Measurements from ENCODE around the gene FSTL4.

FSTL4 gene

DNA sequence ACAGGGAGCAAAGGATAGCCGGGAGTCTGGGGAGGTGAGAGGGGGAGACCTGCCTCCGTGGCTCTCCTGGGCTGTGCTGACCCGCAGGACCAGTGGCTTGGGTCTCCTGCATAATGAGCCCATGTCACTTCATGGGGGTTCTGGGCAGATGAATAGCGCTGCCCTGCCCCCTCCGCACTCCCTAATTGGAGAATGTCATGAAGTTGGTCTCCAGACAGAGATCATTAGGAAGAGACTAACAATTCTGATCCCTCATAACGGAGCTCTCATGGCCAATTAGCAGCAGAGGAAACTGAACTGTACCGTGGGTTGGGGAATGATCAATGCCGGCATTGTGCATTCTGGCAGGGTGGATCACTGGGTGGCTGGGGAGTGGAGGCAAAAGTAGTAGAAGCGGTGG lies 186.1 kb downstream of the FSTL4 start:
- no peak for DNase-seq (ENCODE audit: low read depth)

DNA sequence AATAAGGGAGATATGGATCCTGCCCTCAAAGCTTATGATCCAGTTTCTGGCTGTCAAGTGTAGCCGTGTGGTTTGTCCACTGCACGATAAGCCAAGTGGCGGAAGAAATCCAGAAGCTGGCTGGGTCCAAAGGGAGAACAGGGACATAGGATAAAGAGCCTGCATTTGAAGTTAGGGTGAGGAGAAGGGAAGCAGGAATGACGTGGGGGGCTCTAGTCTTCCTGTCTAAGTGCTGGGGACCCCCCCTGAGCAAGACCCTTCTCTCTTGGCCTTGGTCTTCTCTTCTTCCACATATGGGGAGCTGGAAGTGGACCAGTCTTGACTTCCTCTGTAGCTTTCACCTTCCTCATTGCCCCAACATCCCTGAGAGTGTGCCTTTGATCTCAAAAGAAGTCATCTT lies 186.6 kb downstream of the FSTL4 start:
- no peak for DNase-seq (ENCODE audit: low read depth)

DNA sequence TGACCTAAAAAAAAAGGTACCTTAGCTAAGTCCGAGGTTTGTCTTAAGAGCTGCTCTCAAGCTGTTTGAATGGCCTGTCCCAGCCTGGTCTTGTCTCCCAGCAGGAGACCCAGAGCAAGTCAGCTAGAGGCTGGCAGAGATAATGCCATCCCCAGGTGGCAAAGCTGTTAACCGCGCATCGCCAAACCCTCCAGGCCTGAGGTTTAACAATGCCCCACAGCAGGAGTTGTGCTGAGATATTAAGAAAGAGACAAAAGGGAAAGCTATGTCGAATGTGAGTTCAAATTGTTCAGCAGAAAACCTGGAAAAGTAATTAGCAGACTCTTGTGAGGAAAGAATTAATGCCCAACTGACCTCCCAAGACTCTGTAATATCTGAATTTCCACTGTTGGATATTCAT lies 187.1 kb downstream of the FSTL4 start:
- DNase-seq (ENCODE audit: low read depth): no peak

DNA sequence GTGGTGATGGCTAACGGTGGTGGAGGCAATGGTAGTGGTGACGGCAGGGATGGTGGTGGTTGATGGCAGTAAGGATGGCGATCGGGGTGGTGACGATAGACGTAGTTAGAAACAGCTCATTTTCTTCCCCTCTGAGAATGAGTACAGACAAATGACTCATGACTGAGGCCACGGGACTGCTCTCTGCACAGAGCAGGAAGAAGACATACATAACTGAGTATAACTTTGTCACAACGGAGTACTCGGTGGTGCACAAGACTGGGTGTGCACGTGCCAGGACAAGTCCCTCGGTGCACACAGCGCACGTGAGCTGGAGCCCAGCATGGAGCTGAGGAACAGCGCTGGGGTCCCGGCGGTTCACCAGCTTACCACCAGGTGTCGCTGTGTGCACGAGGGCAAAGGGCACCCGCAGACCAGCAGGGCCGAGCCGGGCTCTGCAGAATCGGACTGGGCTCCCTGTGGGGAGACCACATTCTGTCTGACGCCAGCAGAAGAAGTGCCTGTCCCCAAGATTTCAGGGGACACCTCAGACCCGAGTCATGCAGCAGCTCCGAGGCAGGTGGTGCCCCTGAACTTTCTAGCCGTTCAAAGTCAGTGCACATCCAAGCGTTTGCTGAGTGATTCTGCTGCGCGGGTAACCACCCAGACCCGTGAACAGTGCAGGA lies 188.6 kb downstream of the FSTL4 start:
- peak; percentile 41 for DNase-seq (ENCODE audit: low read depth)

DNA sequence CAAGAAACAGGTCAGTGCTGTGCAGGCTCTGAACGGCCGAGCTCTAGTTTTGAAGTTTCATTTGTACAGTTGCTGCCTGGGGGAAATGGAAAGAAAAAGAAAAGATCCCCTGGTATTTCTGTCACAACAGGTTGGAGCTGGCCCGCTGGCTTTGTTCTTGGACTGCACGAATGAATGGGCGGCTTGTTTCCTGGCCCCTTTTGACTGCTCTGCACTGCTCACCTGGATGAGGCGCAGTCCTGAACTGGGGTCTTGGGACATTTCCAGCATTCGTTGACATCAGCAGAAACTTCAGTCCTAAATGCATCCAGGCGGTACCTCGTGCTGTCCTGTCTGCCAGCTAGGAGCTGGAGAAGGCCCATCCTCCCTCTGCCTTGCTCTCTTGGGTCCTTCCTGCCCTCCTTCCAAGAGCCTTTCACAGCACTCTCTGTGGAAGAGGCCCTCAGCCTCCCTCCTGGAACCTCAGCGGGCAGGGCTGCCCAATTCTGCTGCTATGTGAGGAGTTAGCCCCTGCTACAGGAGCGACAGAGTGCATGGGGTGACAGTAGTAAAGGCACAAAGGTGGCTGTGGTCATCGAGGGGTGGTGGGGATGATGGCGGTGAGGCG lies 189.2 kb downstream of the FSTL4 start:
- DNase-seq (ENCODE audit: low read depth): no peak

DNA sequence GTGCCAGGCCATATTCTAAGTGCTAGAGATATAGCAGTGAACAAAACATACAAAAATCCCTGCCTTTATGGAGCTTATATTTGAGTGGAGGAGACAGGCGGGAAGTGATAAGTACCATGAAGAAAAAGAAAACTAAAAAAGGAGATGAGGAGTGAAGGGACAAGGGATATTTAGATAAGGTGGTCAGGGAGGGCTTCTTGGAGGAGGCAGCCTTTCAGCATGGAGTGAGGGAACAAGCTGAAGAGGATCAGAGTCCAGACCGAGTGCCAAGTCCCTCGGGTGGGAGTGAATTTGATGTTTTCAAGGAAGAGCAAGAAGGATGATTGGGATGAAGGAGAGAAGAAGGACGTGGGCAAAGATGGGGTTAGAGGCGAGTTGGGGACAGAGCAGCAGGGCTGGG lies 190.5 kb downstream of the FSTL4 start:
- no peak for DNase-seq (ENCODE audit: low read depth)

DNA sequence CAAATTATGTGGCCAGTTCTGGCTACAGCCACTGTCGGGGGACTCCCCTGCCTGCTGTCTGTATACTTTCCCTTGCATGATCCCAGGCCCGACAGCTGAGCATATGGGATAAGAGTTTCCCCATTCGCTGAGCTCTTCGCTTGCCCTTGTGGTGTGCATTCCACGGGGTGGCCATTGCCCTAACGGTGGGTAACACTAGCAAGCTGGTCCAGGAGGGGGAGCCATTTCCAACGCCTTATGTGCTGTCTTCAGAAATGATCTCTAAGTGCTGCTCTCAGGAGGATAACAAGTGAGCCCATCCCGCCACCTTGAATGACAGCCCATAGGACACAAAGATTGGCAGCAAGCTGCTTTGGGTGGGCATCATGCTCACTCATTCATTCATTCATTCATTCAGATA lies 190.9 kb downstream of the FSTL4 start:
- DNase-seq (ENCODE audit: low read depth): peak; percentile 20

DNA sequence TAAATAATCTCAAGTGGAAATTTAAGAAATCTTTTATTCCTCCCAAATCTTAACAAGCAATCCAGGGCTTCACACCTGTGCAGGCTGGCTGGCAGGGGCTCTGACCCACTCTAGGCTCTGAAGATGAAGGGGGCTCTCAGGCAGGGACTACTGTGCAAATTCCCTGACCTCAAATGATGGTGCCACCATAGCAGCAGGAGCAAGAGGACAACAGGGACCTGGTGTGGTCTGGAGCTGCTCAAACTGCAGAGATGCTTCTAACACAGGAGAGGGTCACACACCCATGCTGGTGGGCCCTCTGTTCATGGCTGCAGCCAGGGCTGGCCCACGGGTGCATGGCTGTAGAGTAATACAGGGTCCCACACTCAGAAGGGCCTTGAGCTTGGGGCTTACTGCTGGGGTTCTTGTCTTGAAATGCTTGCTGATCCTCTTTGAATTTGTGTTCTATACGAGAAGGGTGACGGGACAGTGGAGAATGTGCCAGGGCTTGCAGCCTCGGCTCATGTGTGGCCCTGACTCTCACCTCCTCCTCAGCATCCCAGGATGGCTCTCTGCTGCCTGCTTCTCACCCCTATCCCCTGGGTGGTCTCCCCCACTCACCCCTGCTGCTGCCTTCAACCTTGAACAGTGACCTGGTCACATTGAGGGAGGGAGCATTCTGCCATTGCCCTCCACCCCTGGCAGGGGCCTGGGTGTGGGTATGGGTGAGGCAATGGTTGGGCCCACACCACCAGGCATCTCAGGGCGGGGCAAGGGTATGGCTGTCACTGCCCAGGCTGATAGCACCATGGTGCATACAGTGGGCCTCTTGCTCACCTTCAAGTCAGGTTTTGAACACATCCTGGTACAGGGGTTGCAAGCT lies 191.7 kb downstream of the FSTL4 start:
- no peak for DNase-seq (ENCODE audit: low read depth)

DNA sequence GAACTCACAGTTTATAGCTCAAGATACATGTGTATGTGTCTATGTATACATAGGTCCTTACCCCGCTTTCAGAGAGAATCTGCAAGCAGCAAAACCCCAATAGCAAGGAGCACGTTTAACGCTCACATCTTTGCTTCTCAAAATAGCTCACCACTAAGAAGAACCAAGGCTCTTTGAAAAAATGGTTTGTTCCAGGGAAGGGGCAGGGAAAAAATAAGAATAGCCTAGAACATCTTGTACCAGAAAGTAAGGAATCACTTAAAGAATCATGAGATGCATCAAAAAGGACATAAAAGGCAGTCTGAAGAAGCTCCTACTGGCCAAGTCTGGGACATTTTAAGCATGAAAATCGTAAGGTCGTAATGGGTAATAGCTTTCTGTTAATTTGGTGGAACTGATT lies 196.4 kb downstream of the FSTL4 start:
- DNase-seq (ENCODE audit: low read depth): no peak

DNA sequence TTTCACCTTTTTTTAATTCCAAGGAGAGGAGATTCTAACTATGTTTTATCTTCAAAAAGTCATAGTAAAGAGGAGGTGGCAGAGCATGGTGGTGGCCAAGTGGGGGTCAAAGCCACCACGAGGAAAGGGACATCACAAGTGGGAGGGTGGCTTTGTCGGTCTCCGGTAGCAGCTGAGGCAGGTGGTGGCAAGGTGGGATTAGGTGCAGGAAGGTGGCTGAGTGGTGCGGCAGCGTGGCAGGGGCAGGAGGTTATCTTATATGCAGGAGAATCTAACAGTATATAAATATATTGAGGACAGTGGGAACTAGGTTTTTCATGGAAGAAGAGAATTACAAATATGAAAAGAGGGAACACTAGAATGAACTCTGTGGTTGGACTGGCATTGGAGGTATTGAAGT lies 196.8 kb downstream of the FSTL4 start:
- no peak for DNase-seq (ENCODE audit: low read depth)

DNA sequence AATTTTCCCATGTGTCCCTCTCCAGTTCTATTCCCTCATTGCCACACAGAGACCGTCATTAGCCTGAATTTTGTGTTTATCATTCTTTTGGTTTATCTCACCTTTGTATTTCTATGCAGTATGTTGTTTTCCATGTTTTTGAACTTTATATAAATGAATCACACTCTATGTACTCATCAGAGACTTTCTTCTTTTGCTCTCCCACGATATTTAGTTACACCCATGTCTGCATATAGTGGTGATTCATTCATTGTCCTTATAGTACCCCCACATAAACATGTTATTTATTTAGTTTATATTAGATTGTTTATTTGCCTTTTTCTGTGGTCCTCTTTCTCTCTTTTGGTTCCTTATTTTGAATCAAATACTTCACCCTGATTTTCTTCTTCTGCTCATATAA lies 199.7 kb downstream of the FSTL4 start:
- DNase-seq (ENCODE audit: low read depth): no peak

DNA sequence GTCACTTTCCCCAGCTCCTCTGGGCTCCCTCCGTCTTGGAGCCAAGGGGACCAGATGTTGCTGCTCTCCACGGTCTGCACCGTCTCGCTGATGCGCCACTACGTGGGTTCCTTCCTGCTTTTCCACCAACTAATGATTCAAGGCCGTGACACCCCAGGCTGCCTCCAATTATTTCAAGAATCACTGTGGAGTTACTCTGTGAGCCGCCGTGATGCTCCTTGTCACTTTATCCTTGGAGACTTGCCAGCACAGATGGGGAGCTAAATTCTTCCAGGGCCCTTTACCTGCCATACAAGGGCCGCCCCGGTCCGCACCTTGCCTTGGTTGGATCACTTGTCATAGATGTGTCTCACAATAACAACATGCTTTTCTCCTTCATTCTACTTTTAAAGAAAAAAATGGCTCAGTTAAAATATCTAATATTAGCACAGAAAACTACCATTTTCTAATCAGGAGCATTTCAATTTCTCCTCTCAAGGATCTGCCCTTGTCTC lies 202.0 kb downstream of the FSTL4 start:
- no peak for DNase-seq (ENCODE audit: low read depth)

DNA sequence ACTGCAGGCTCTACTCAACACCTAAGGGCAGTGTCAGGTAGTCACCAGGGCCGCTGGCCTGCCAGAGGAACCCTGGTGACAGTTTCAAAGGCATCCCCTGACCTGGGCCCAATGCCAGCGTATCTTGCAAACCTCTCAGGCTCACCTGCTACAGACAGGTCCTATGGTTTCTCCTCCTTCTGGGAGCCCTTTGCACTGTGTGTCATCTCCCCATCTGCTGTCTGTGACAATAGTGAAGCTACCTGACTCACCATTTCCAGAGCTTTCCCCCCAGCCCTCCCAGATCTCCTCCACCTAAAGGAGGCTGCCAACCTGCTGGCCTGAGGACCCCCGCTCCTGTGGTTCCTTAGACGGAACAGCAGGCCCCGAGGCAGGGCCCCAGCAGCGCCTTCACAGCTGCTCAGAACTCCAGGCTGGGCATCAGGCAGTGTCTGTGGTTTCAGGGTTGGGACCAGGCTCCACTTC lies 203.1 kb downstream of the FSTL4 start:
- no peak for DNase-seq (ENCODE audit: low read depth)

DNA sequence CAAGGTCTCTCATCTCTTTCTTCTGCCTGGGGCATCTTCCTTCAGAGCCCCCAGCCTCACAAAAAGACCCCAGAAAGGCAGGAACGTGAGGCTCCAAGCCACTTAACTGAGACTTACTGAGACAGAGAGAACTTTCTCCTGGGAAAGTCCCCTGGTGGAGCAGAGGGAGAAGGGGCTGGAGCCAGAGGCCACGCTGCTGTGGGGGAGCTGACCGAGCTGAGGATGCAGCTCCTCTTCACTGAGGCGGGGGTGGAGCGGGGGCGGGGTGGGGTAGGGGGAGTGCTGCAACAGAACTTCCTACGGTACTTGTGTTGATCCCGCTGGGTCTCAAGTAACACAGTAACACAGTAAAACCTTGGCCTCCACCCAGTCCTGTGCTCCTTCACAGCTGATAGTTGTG lies 204.0 kb downstream of the FSTL4 start:
- DNase-seq (ENCODE audit: low read depth): no peak

DNA sequence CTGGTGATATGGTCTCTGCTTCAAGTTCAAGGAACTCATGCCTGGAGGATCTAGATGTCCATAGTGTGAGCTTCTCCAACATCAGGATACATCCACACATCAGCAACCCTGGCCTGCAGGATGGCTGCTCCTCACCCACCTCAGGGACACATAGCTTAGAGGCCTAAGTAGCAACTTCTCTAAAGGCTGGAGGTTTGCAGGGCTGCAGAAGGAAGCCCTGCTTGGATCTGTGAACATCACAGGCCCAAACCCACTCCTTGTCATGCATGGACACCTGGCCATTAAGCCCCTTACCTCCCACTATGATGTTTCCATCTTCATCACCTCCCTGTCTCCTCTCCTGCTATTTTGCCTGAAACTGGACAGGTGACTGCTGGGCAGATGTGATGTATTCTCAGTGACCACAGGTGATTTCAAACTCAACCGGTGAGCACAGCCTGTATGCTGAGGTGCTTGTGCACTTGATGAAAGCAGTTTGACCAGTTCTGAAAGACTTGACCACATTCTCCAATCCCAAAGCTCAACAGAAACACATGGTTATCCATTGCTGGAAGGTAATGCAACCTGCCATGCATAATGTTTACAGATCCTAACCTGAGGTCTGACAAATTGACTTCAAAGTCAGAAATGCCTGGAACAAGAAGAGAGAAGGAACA lies 205.2 kb downstream of the FSTL4 start:
- no peak for DNase-seq (ENCODE audit: low read depth)

DNA sequence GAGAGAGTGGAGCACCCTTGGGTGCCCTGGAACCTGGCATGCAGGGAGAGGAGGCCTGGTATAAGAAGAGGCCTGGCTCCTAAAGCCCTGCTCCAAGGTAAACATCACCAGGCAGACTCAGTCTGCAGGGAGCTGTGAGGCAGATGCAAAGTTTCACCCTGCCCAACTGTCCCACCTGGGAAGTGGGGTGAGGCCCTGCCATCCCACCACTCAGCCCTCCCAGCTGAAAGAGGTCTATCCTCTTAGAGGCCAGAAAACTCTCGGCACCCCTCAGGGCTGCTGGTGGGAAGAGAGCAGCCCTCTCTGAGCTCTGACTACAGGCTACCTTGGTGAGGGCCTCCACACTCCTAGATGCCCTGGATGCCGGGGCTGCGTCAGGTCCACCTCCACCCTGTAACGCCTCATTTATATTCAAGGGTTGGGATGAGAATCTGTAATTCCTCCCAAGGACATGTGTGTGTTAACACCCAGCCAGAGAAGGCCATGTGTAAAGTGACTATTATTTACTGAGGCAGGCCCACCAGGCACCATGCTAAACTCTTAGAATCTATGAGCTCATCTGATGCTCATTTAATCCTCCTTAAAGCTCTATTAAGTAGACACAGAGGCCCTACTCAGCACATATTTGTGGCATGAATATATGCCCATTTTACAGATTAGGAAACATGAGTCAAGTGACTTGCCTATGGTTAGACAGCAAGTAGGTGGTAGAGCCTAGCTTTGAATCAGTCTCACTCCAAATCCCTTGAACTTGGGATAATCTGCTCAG lies 205.9 kb downstream of the FSTL4 start:
- DNase-seq (ENCODE audit: low read depth): no peak

DNA sequence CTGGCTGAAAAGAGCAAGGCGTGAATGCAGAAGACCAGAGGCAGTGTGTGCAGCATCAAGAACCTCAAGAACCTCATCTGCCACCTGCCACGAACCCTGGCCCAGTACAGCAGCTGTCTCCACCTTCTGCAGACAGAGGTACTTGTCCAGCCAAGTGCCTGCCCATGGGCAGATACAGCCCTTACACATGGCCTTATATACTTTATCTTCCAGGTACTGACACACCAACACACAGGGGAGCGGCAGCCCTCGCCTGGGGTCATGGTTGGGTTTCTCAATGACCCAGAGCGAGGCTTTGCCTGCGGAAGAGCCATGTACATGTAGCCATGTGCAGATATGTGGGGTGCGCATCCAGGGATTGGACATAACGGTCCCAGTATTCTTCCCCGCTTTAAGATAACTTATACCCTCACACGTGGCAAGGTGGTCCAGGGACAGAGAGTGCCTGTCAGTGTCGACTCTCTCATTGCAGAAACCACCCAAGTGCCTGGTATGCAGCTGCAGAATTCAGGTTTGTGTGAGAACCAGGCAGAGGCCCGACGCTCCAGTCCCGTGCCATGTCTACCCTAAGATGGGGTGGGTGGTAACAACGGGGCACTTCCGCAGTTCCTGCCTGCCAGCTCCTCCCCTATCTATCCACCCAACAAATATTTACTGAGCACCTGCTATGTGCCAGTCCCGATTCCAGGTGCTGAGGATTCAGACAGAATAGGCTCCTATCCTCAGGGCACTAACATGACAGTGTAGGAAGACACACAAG lies 206.9 kb downstream of the FSTL4 start:
- no peak for DNase-seq (ENCODE audit: low read depth)

DNA sequence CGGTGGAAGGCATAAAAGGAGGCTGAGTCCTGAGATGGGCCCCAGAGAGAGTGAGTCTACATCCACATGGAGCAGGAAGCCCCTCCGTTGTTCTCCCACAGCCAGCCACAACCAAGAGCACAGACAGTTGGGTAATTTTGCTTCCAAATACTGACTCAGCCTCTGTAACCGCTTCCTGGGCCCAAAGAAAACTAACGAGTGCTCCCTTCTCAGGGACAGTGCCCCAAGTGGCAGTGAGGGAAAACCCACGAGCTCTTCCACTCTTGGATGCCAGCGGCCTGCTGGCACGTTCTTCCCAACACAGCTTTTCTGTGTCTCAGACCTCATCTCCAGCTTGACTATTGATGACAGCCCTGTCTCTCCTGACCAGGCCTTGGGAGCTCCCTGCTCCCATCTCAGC lies 207.6 kb downstream of the FSTL4 start:
- DNase-seq (ENCODE audit: low read depth): peak; percentile 7

DNA sequence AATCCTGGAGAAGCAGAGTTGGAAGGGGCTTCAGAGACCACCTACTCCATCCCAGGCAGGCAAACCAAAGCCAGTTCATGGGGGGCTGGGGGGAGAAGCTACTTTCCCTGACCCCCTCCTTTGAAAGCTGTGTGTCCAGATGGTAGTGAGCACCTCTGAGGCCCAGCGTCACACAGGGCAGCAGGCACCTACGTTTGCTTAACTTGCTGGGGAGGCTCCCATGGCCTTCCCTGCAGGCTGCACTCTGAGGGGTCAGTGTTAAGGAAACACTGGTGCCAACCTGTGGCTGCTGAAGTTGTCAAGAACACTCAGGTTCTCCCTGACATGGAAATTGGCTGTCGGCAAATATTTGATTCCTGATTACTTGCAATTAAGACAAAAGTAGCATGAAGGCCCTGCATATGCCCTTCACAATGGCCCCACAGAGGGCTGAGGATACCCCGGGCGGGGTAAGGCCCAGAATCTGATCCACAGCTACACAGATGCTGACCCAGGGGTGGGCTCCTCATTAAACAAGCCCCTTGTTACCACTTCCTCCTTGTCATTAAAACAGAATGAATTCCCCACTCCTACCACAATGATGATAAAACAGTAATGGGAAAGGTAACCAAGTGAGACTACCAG lies 208.5 kb downstream of the FSTL4 start:
- no peak for DNase-seq (ENCODE audit: low read depth)

DNA sequence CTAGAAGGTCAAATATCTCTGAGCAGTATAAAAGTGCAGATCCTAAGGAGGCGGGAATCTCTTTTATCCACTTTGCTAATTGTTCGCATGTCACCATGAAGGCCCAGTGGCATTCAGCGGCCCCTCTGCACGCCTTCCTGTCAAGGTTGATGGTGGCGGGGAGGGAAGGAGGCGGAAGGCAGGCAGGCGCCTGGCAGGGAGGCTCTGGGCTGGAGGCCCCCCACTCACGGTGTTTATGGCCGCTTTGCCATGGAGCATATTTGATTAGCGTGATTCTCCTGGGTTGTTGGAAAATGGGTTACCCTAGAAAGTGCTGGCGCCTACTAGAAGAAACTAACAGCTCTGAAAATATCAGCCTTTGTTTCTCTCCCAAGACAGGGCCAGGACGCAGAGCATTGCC lies 209.6 kb downstream of the FSTL4 start:
- DNase-seq (ENCODE audit: low read depth): no peak
